NCI-H460 (cell line): ENCODE data around the gene FLNC. TPM values are rescaled to one million over a fixed set of nuclear protein-coding genes. Genes with fewer than 3 reads are reported as not detected.

Experiments used
- DNase-seq: peaks from one replicate; pipeline ENCODE4 v3.0.0-alpha.2; 2016; ENCODE audit warnings: low read depth; ENCODE audit errors: extremely low read depth
- total RNA-seq: library from RNA; depleted of rRNA; stranded (reverse); fragments of >200 nt; shearing (Covaris generic); gene quantifications from 2 replicates; pipeline ENCODE4 v1.2.3, GENCODE V29; 2014

The FLNC gene
- total RNA-seq, 1 experiment from 2014 or later, result 0.57 TPM

GRCh38 chr7:128888039-128888755 lies 58.0 kb downstream of the FLNC start:
- DNase-seq, result no peak

- no peak for DNase-seq
Observed at GRCh38 chr7:128888756-128889095, 58.5 kb downstream of the FLNC start.

- no peak for DNase-seq
Observed at GRCh38 chr7:128889121-128889520, 58.9 kb downstream of the FLNC start.

DNA sequence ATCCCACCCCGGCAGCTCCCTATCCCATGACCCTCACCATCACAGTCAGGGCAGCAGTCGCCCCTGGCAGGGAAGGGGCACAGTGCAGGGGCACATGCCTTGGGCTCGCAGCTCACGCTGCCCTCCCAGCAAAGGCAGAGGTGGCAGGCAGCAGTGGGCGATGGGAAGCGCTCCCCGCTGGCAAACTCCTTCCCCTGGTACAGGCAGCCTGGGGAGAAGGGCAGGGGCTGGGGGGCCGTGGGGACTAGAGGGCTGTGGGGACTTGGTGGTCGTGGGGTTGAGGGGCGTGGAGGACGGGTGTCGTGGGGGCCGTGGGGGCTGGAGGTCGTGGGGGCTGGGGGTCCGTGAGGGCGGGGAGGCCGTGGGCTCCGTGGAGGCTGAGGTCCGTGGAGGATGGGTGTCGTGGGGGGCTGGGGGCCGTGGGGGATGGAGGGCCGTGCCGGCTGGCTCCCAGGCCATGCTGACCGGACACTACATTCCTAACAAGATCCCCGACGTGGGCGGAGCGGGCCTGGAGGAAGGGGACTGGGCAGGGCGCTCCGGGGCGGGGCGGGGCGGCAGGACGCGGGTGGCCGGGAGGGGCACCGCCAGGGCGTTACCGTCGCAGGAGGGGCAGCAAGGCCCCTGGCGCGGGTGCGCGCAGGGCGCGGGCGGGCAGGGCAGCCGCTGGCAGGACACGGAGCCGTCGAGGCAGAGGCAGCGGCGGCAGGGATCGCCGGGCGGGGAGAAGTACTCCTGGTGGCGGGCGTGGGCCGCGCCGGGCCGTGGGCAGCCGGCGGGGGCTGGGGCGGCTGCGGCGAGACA lies 60.3 kb downstream of the FLNC start:
- DNase-seq, result peak; percentile 30

DNA sequence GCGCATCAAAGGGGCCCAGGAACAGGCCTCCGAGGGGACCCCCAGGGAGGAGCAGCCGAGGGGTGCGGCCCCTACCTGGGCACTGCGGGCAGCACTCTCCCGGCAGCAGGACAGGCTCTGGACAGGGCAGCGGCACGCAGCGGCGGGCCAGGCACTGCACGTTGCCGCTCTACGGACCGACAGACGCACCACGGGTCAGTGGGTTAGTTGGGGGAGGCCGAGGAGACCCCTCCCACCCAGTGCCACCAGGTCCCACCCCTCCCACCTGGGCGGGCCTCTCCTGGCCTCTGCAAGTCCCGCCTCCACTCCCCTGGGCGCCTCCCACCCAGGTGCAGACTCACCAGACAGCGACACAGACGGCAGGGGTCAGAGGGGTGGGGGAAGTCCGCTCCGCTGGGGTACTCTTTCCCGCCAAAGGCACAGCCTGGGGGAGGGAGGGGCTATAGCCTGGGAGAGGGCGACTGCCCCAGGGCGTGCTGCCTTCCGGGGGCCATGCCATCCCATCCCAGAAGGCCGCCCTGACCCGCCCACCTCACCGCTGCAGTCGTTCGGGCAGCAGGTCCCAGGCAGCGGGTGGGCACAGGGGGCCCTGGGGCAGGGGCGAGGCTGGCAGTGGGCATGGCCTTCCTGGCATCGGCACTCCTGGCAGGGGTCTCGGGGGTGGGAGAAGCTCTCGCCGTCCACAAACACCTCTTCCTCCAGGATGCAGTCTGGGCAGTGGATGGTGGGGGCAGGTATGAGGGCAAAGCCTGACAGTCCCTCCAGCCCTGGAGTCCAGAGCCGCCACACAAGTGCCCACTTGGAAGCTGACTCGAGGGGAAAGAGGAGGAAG lies 61.1 kb downstream of the FLNC start:
- DNase-seq, result no peak

- no peak for DNase-seq
Observed at GRCh38 chr7:128891942-128892269, 61.7 kb downstream of the FLNC start.

DNA sequence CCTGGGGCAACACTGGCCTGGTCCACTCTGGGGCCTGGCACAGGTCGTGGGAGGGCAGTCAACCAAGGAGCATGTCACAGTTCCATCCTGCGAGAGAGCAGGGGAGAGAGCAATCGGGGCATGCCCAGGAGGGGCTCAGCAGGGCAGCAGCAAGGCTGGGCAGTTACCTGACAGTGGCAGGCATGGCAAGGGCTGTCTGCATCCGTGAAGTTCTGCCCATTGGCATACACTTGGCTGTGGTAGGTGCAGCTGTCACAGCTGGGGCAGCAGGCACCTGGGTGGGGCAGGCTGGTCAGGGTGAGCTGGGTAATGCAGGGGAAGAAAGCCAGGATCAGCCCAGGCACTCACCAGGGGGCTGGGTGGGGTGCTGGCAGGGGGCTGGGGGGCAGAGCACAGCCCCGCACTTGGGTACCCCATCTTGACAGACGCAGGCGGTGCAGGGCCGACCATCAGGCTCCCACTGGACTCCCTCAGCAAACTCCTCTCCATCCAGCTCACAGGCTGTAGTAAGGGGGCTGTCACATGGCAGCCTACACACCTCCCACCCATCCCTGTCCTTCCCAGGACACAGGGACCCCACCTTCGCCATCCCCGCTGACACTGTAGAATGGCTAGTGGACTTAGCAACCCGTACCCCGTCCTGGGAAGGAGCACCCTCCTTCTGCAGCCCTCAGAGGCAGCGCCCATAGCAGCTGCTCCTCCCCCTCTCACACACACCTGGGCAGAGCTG lies 62.5 kb downstream of the FLNC start:
- DNase-seq, result no peak

DNA sequence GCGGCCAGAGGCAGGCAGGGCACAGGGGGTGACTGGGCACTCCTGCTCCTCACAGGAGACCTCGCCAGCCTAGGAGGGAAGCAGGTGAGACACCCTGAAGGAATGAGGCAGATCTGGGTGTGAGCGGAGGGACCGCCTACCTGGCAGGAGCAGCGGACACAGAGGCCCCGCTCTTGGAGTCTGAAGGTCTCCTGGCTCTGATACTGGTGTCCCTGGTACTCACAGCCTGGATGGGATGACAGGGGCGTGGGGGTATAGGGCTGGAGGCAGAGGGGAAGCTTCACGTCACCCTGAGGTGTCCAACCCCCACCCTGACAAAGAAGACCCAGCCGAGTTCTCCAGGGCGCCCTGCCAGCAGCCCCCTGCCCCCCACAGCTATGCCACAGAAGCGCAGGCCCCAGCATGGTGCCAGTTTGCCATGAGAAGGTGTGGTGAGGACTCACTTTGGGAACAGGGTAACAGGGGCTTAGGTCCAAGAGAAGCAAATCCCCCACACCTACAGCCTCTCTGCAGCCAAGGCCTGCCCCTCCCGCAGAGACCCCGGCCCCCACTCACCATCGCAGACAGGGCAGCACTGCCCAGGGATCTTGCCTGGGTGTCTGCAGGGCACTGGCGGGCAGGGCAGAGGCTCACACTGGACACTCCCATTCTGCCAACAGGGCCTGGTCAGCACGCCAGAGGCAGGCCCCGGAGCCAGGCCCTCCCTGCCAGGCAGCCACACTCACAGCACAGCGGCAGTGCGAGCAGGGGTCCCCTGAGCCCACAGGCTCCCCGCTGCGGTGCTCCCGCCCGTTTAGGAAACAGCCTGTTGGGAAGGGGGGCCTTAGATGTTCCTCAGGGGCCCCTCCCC lies 63.3 kb downstream of the FLNC start:
- DNase-seq, result no peak

- no peak for DNase-seq
Observed at GRCh38 chr7:128894101-128894440, 63.9 kb downstream of the FLNC start.

DNA sequence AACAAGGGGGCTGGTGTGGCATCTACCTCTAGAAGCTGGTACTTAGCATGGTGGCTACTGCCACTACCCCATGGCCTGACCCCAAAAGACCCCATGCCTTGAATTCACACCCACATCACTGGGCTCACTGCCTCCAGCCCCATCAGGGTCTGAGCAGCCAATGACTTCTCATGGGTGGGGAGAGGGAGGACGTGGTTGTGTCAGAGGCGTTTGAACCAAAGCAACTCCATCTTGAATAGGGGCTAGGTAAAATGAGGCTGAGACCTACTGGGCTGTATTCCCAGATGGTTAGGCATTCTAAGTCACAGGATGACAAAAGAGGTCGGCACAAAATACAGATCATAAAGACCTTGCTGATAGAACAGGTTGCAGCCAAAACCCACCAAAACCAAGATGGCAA lies 65.1 kb downstream of the FLNC start:
- DNase-seq, result no peak

DNA sequence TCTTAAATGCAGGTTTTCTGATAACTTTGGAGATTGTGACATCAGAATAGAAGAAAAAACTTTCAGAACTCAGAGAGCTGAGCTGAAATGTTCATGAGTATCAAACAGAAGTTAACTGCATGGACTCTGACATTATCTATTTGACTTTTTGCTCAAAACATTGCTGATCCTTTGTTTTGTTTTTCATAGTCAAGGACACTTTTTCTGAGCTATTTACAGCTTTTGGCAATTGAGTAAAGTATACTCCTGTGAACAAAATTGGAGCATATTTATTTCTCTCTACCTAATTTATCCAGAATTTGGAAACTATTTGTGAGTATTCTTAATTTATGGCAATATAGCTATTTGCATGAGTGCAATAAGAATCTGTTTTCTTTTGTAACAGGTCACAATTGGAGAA lies 69.2 kb downstream of the FLNC start:
- DNase-seq, result no peak

- DNase-seq, result no peak
Observed at GRCh38 chr7:128900237-128900636, 70.0 kb downstream of the FLNC start.

GRCh38 chr7:128902761-128903585 lies 72.8 kb downstream of the FLNC start:
- no peak for DNase-seq

DNA sequence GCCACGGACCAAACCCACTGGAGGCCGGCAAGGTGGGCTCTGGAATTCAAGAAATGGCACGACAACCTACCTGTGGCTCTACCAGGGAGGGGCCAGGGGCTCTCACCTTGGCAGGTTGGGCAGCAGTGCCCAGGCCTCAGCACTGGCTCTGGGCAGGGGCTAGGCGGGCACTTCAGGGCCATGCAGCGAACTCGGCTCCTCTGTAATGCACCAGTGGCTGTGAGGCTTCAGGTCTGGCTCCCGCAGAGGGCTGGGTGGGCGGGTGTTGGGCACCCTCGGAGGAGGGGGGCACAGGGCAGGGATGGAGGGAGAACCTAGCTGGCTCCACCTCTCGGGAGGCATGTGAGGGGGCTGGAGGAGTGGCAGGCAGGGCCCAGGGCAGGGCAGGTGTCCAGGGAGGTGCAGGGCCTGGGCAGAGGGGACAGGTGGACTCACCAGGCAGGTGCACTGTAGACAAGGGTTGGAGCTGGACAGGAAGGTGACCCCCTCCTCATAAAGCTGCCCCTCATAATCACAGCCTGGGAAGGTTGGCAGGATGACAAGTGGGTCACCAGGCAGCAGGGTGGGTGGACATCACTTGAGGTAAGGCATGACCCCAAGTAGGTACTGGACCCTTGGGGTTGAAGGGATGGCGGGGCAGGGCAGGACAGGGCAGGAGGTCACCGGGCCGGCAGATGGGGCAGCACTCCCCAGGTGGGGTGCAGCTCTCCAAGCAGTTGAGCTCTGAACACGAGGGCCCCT lies 73.6 kb downstream of the FLNC start:
- DNase-seq, result no peak

- peak; percentile 52 for DNase-seq
Observed at GRCh38 chr7:128904381-128905197, 74.4 kb downstream of the FLNC start.

DNA sequence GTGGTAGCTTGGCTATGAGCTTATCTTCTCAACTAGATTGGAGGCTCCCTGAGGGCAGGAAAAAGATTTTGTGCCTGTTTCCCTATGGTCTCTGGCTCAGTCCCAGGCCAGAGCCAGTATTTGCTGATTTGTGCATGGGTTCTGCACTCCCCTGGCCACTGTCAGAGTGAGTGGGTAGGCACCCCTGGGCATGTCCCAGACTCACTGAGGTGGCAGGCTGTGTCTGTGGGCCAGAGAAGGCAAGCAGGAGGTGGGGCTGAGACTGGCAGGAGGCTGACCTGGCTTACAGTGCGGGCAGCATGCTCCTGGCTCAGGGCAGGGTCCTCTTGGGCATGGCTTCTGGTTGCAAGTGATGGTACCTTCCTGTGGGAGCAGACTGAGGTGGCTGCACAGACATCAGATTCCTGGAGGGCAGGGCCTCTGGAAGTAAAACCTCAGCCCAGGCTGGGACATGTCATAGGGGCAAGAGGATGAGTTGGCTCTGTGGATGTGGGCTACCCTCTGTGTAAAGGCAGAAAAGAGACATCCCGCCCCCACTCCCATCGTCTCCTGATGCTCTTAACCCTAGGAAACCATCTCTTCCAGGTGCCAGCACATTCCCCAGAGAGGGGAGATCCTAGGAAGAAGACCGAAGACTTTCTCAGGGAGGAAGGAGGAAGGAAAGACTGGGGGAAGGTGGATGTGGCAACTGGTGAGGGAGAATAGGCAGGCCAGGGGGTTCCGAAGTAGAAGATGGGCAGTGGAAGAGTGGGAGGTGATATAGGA lies 76.0 kb downstream of the FLNC start:
- no peak for DNase-seq
